Trophoblast cell (in vitro differentiated cells and primary cell): ENCODE data around the gene SPPL3.

Experiments
- DNase-seq, 2 donors: peaks; one replicate each; pipeline ENCODE4 v3.0.0-alpha.2; 2016
- H2AFZ ChIP-seq: 2 replicates; pipeline ENCODE4 v1.6.1; 2013; ENCODE audit warnings: low read length, moderate library complexity, mild to moderate bottlenecking; ENCODE audit not compliant: insufficient read depth, poor library complexity
- H2AK5ac ChIP-seq: 2 replicates; pipeline ENCODE4 v1.6.1; 2013; ENCODE audit warnings: mild to moderate bottlenecking, low read length
- H2BK120ac ChIP-seq: 2 replicates; pipeline ENCODE4 v1.6.1; 2013; ENCODE audit warnings: low read length, mild to moderate bottlenecking, moderate library complexity; ENCODE audit not compliant: insufficient read depth, poor library complexity
- H2BK12ac ChIP-seq: 2 replicates; pipeline ENCODE4 v1.6.1; 2013; ENCODE audit warnings: mild to moderate bottlenecking, low read length, moderate library complexity
- H2BK5ac ChIP-seq: 2 replicates; pipeline ENCODE4 v1.6.1; 2013; ENCODE audit warnings: low read length, low read depth, moderate library complexity, mild to moderate bottlenecking; ENCODE audit not compliant: poor library complexity
- H3K14ac ChIP-seq: 2 replicates; pipeline ENCODE4 v1.6.1; 2013; ENCODE audit warnings: mild to moderate bottlenecking, low read length
- H3K18ac ChIP-seq: 2 replicates; pipeline ENCODE4 v1.6.1; 2013; ENCODE audit warnings: mild to moderate bottlenecking, low read length
- H3K23ac ChIP-seq: 2 replicates; pipeline ENCODE4 v1.6.1; 2013; ENCODE audit warnings: low read length
- H3K27ac ChIP-seq: 2 replicates; pipeline ENCODE4 v1.5.1; 2013; ENCODE audit warnings: low read depth, mild to moderate bottlenecking, inconsistent platforms, low read length, moderate library complexity
- H3K27me3 ChIP-seq: 2 replicates; pipeline ENCODE4 v1.6.1; 2013; ENCODE audit warnings: inconsistent platforms, mild to moderate bottlenecking, low read length, moderate library complexity; ENCODE audit not compliant: insufficient read depth
- H3K36me3 ChIP-seq, 2 experiments: 1 replicate in 1 of 2; 2 replicates in 1 of 2; pipeline ENCODE4 v1.6.1; 2013; ENCODE audit warnings: low read length in 2 of 2, mild to moderate bottlenecking in 2 of 2, moderate library complexity in 1 of 2; ENCODE audit not compliant: insufficient read depth in 2 of 2, control insufficient read depth in 1 of 2
- H3K4ac ChIP-seq: 2 replicates; pipeline ENCODE4 v1.6.1; 2013; ENCODE audit warnings: low read depth, mild to moderate bottlenecking, low read length, moderate library complexity
- H3K4me1 ChIP-seq, 2 experiments: 1 replicate in 1 of 2; 2 replicates in 1 of 2; pipeline ENCODE4 v1.6.1; 2013; ENCODE audit warnings: low read length in 2 of 2, mild to moderate bottlenecking in 2 of 2, moderate library complexity in 1 of 2; ENCODE audit not compliant: insufficient read depth in 2 of 2, control insufficient read depth in 1 of 2
- H3K4me2 ChIP-seq: 2 replicates; pipeline ENCODE4 v1.6.1; 2013; ENCODE audit warnings: inconsistent platforms, mild to moderate bottlenecking, low read length, moderate library complexity
- H3K4me3 ChIP-seq: 2 replicates; pipeline ENCODE4 v1.5.1; 2013; ENCODE audit warnings: mild to moderate bottlenecking, low read depth, low read length, inconsistent platforms
- H3K79me1 ChIP-seq: one replicate; pipeline ENCODE4 v1.6.1; 2013; ENCODE audit warnings: low read length
- H3K79me2 ChIP-seq: 2 replicates; pipeline ENCODE4 v1.6.1; 2013; ENCODE audit warnings: low read length, mild to moderate bottlenecking; ENCODE audit not compliant: control insufficient read depth, insufficient read depth, poor library complexity
- H3K9ac ChIP-seq: 2 replicates; pipeline ENCODE4 v1.6.1; 2013; ENCODE audit warnings: mild to moderate bottlenecking, low read length
- H3K9me3 ChIP-seq: 2 replicates; pipeline ENCODE4 v1.6.1; 2013; ENCODE audit warnings: low read depth, mild to moderate bottlenecking, control low read depth, inconsistent platforms, low read length; ENCODE audit not compliant: insufficient read depth
- H4K12ac ChIP-seq: 2 replicates; pipeline ENCODE4 v1.6.1; 2013; ENCODE audit warnings: low read depth, mild to moderate bottlenecking, low read length, moderate library complexity
- H4K8ac ChIP-seq: 2 replicates; pipeline ENCODE4 v1.6.1; 2013; ENCODE audit warnings: low read depth, mild to moderate bottlenecking, low read length, moderate library complexity
- H4K91ac ChIP-seq: one replicate; pipeline ENCODE4 v1.6.1; 2013; ENCODE audit warnings: low read depth, mild to moderate bottlenecking, low read length, moderate library complexity
- WGBS: extraction: QIAGEN DNeasy Blood & Tissue Kit; methylation state at CpG from one replicate; pipeline ENCODE4 v1.1.7; 2013; ENCODE audit warnings: missing lambda C conversion rate; ENCODE audit not compliant: insufficient read length, insufficient coverage; ENCODE audit errors: extremely low coverage; 5-methylcytosine and 5-hydroxymethylcytosine counted together

Gene SPPL3

GRCh38 chr12:120744922-120745493 lies 159.2 kb downstream of the SPPL3 start:
- no CpG with 5 or more reads among the region's 15 CpGs for WGBS
- Histone ChIP-seq H2BK12ac (no peak overlapping the region), H3K79me1 (no peaks in the 10 kb centered on the region)

DNA sequence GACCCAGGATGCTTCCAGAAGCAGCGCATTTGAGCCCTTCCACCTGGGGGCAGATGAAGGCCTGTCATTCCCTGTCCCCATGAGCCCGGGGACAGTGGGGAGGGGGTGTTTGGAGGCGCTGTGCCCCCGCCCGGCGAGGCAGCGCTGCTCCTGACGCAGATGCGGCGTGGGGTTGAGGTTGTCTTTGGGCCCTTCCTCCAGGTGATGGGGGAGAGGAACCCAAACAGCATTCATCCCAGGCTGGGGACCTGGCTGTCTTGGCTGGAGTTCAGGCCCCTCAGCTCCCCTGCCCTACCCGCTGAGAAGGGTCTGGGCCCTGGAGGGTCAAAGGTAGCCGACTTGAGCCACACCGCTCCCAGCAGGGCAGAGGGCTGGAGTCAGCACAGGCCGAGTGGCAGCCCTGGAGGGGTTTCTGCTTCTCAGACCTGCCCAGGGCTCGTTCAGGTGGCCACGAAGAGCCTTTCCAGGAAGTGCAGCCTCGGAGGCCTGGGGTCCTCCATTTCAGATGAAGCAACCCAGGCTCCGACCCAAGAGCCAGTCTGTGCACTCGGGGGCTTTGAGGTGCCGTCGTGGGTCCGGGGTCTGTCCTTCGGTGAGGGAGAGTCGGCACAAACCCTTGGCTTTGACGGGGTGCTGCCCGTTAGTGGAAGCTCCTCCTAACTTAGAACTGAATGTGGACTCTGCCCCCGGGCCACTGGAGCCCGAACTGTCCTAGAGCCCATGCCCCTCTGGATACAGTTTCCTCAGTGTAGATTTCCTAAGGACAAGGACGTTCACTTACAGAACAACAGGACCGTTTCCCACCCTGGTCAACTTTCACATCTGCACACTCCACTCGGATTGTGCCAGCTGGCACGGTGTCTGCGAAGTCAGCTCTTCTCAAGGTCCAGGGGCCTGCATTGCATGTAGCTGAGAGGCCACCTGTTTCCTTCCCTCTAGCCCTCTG lies 162.4 kb downstream of the SPPL3 start:
- Histone ChIP-seq H3K4me1 (no peaks in the 10 kb centered on the region), H4K91ac (no peak overlapping the region), H2BK5ac (no peak overlapping the region), H3K4me2 (no peak overlapping the region), H3K36me3 (peaks cover 4 to 6% of the 10 kb centered on the region in 2 experiments), H3K4ac (no peak overlapping the region), H3K14ac (no peak overlapping the region), H3K27ac (no peak overlapping the region), H3K4me3 (no peak overlapping the region), H3K9ac (no peak overlapping the region), H4K8ac (no peak overlapping the region), H3K18ac (no peak overlapping the region), H3K9me3 (no peaks in the 10 kb centered on the region), H3K27me3 (no peaks in the 10 kb centered on the region), H2AFZ (no peak overlapping the region), H2AK5ac (no peak overlapping the region), H3K79me2 (no peaks in the 10 kb centered on the region), H4K12ac (no peak overlapping the region), H2BK12ac (no peak overlapping the region), H3K23ac (no peak overlapping the region), H2BK120ac (no peak overlapping the region), H3K79me1 (no peaks in the 10 kb centered on the region)
- no peak for DNase-seq
- no CpG with 5 or more reads among the region's 33 CpGs for WGBS

More at GRCh38 chr12:120744922-120745493, 159.2 kb downstream of the SPPL3 start:
- Histone ChIP-seq H4K12ac (no peak overlapping the region), H3K4me2 (no peak overlapping the region), H3K23ac (no peak overlapping the region), H3K4ac (no peak overlapping the region), H3K79me2 (no peaks in the 10 kb centered on the region), H4K8ac (no peak overlapping the region), H3K36me3 (peaks cover 0 to 4% of the 10 kb centered on the region in 2 experiments), H4K91ac (no peak overlapping the region), H2BK120ac (no peak overlapping the region), H2AFZ (no peak overlapping the region), H2BK5ac (no peak overlapping the region), H3K4me3 (no peak overlapping the region), H3K27me3 (no peaks in the 10 kb centered on the region), H3K14ac (no peak overlapping the region), H3K4me1 (peaks cover 0 to 6% of the 10 kb centered on the region in 2 experiments), H3K9ac (no peak overlapping the region), H3K9me3 (no peaks in the 10 kb centered on the region), H2AK5ac (no peak overlapping the region), H3K18ac (no peak overlapping the region), H3K27ac (no peak overlapping the region)
- no peak for DNase-seq

GRCh38 chr12:120740871-120741270 lies 163.3 kb downstream of the SPPL3 start:
- Histone ChIP-seq H3K9ac (no peak overlapping the region), H2BK120ac (no peak overlapping the region), H3K79me1 (no peaks in the 10 kb centered on the region), H3K4ac (no peak overlapping the region), H2BK5ac (no peak overlapping the region), H3K14ac (no peak overlapping the region), H3K27ac (no peak overlapping the region), H3K4me1 (no peaks in the 10 kb centered on the region), H2AFZ (no peak overlapping the region), H3K4me2 (no peak overlapping the region), H2BK12ac (no peak overlapping the region), H3K23ac (no peak overlapping the region), H3K36me3 (peaks cover 4 to 6% of the 10 kb centered on the region in 2 experiments), H3K79me2 (no peaks in the 10 kb centered on the region), H4K8ac (no peak overlapping the region), H3K27me3 (no peaks in the 10 kb centered on the region), H3K9me3 (no peaks in the 10 kb centered on the region), H4K91ac (no peak overlapping the region), H4K12ac (no peak overlapping the region), H3K4me3 (no peak overlapping the region), H3K18ac (no peak overlapping the region), H2AK5ac (no peak overlapping the region)
- no CpG with 5 or more reads among the region's 15 CpGs for WGBS
- no peak for DNase-seq

GRCh38 chr12:120739821-120740613 lies 164.1 kb downstream of the SPPL3 start:
- H3K79me1 ChIP-seq = no peaks in the 10 kb centered on the region
- no CpG with 5 or more reads among the region's 16 CpGs for WGBS
- no peak overlapping the region for H2BK5ac ChIP-seq
- no peaks in the 10 kb centered on the region for H3K9me3 ChIP-seq
- no peaks in the 10 kb centered on the region for H3K4me1 ChIP-seq
- H3K4me3 ChIP-seq = no peak overlapping the region
- no peaks in the 10 kb centered on the region for H3K79me2 ChIP-seq
- no peak overlapping the region for H2AFZ ChIP-seq
- DNase-seq = no peak
- H3K27ac ChIP-seq = no peak overlapping the region
- H3K27me3 ChIP-seq = no peaks in the 10 kb centered on the region
- no peak overlapping the region for H4K8ac ChIP-seq
- H3K4ac ChIP-seq = no peak overlapping the region
- no peak overlapping the region for H3K9ac ChIP-seq
- H3K18ac ChIP-seq = no peak overlapping the region
- no peak overlapping the region for H4K12ac ChIP-seq
- H4K91ac ChIP-seq = no peak overlapping the region
- no peak overlapping the region for H3K14ac ChIP-seq
- no peak overlapping the region for H3K23ac ChIP-seq
- H3K36me3 ChIP-seq = peaks cover 4 to 6% of the 10 kb centered on the region in 2 experiments
- no peak overlapping the region for H2BK12ac ChIP-seq
- H2BK120ac ChIP-seq = no peak overlapping the region
- no peak overlapping the region for H2AK5ac ChIP-seq
- no peak overlapping the region for H3K4me2 ChIP-seq
